Trophoblast cell (in vitro differentiated cells and primary cell): ENCODE measurements around the gene TAPT1.

Source experiments
- DNase-seq, 2 donors: peaks; one replicate each; pipeline ENCODE4 v3.0.0-alpha.2; 2016
- H2AFZ ChIP-seq: 2 replicates; pipeline ENCODE4 v1.6.1; 2013; ENCODE audit warnings: low read length, moderate library complexity, mild to moderate bottlenecking; ENCODE audit not compliant: insufficient read depth, poor library complexity
- H2AK5ac ChIP-seq: 2 replicates; pipeline ENCODE4 v1.6.1; 2013; ENCODE audit warnings: mild to moderate bottlenecking, low read length
- H2BK120ac ChIP-seq: 2 replicates; pipeline ENCODE4 v1.6.1; 2013; ENCODE audit warnings: low read length, mild to moderate bottlenecking, moderate library complexity; ENCODE audit not compliant: insufficient read depth, poor library complexity
- H2BK12ac ChIP-seq: 2 replicates; pipeline ENCODE4 v1.6.1; 2013; ENCODE audit warnings: mild to moderate bottlenecking, low read length, moderate library complexity
- H2BK5ac ChIP-seq: 2 replicates; pipeline ENCODE4 v1.6.1; 2013; ENCODE audit warnings: low read length, low read depth, moderate library complexity, mild to moderate bottlenecking; ENCODE audit not compliant: poor library complexity
- H3K14ac ChIP-seq: 2 replicates; pipeline ENCODE4 v1.6.1; 2013; ENCODE audit warnings: mild to moderate bottlenecking, low read length
- H3K18ac ChIP-seq: 2 replicates; pipeline ENCODE4 v1.6.1; 2013; ENCODE audit warnings: mild to moderate bottlenecking, low read length
- H3K23ac ChIP-seq: 2 replicates; pipeline ENCODE4 v1.6.1; 2013; ENCODE audit warnings: low read length
- H3K27ac ChIP-seq: 2 replicates; pipeline ENCODE4 v1.5.1; 2013; ENCODE audit warnings: low read depth, mild to moderate bottlenecking, inconsistent platforms, low read length, moderate library complexity
- H3K27me3 ChIP-seq: 2 replicates; pipeline ENCODE4 v1.6.1; 2013; ENCODE audit warnings: inconsistent platforms, mild to moderate bottlenecking, low read length, moderate library complexity; ENCODE audit not compliant: insufficient read depth
- H3K36me3 ChIP-seq, 2 experiments: 1 replicate in 1 of 2; 2 replicates in 1 of 2; pipeline ENCODE4 v1.6.1; 2013; ENCODE audit warnings: low read length in 2 of 2, mild to moderate bottlenecking in 2 of 2, moderate library complexity in 1 of 2; ENCODE audit not compliant: insufficient read depth in 2 of 2, control insufficient read depth in 1 of 2
- H3K4ac ChIP-seq: 2 replicates; pipeline ENCODE4 v1.6.1; 2013; ENCODE audit warnings: low read depth, mild to moderate bottlenecking, low read length, moderate library complexity
- H3K4me1 ChIP-seq, 2 experiments: 1 replicate in 1 of 2; 2 replicates in 1 of 2; pipeline ENCODE4 v1.6.1; 2013; ENCODE audit warnings: low read length in 2 of 2, mild to moderate bottlenecking in 2 of 2, moderate library complexity in 1 of 2; ENCODE audit not compliant: insufficient read depth in 2 of 2, control insufficient read depth in 1 of 2
- H3K4me2 ChIP-seq: 2 replicates; pipeline ENCODE4 v1.6.1; 2013; ENCODE audit warnings: inconsistent platforms, mild to moderate bottlenecking, low read length, moderate library complexity
- H3K4me3 ChIP-seq: 2 replicates; pipeline ENCODE4 v1.5.1; 2013; ENCODE audit warnings: mild to moderate bottlenecking, low read depth, low read length, inconsistent platforms
- H3K79me1 ChIP-seq: one replicate; pipeline ENCODE4 v1.6.1; 2013; ENCODE audit warnings: low read length
- H3K79me2 ChIP-seq: 2 replicates; pipeline ENCODE4 v1.6.1; 2013; ENCODE audit warnings: low read length, mild to moderate bottlenecking; ENCODE audit not compliant: control insufficient read depth, insufficient read depth, poor library complexity
- H3K9ac ChIP-seq: 2 replicates; pipeline ENCODE4 v1.6.1; 2013; ENCODE audit warnings: mild to moderate bottlenecking, low read length
- H3K9me3 ChIP-seq: 2 replicates; pipeline ENCODE4 v1.6.1; 2013; ENCODE audit warnings: low read depth, mild to moderate bottlenecking, control low read depth, inconsistent platforms, low read length; ENCODE audit not compliant: insufficient read depth
- H4K12ac ChIP-seq: 2 replicates; pipeline ENCODE4 v1.6.1; 2013; ENCODE audit warnings: low read depth, mild to moderate bottlenecking, low read length, moderate library complexity
- H4K8ac ChIP-seq: 2 replicates; pipeline ENCODE4 v1.6.1; 2013; ENCODE audit warnings: low read depth, mild to moderate bottlenecking, low read length, moderate library complexity
- H4K91ac ChIP-seq: one replicate; pipeline ENCODE4 v1.6.1; 2013; ENCODE audit warnings: low read depth, mild to moderate bottlenecking, low read length, moderate library complexity
- WGBS: extraction: QIAGEN DNeasy Blood & Tissue Kit; methylation state at CpG from one replicate; pipeline ENCODE4 v1.1.7; 2013; ENCODE audit warnings: missing lambda C conversion rate; ENCODE audit not compliant: insufficient read length, insufficient coverage; ENCODE audit errors: extremely low coverage; 5-methylcytosine and 5-hydroxymethylcytosine counted together

The TAPT1 gene

GRCh38 chr4:16168144-16168543 lies 58.1 kb downstream of the TAPT1 start:
- Histone ChIP-seq H3K27me3 (no peaks in the 10 kb centered on the region), H4K12ac (no peak overlapping the region), H2BK120ac (no peak overlapping the region), H2AFZ (no peak overlapping the region), H2BK5ac (no peak overlapping the region), H4K91ac (no peak overlapping the region), H3K18ac (no peak overlapping the region), H3K14ac (no peak overlapping the region), H3K4me1 (no peaks in the 10 kb centered on the region), H3K9me3 (no peaks in the 10 kb centered on the region), H3K23ac (no peak overlapping the region), H3K4me3 (no peak overlapping the region), H2BK12ac (no peak overlapping the region), H3K9ac (no peak overlapping the region), H2AK5ac (no peak overlapping the region), H3K79me2 (no peaks in the 10 kb centered on the region), H3K4ac (no peak overlapping the region), H4K8ac (no peak overlapping the region), H3K27ac (no peak overlapping the region), H3K79me1 (no peaks in the 10 kb centered on the region), H3K36me3 (peaks cover 10 to 13% of the 10 kb centered on the region in 2 experiments), H3K4me2 (no peak overlapping the region)
- DNase-seq = no peak
- WGBS = no CpG with 5 or more reads among the region's 8 CpGs

GRCh38 chr4:16165931-16166330 lies 60.3 kb downstream of the TAPT1 start:
- no peak overlapping the region for H3K4ac ChIP-seq
- no peak overlapping the region for H3K9ac ChIP-seq
- H4K12ac ChIP-seq = no peak overlapping the region
- DNase-seq = no peak
- no peaks in the 10 kb centered on the region for H3K4me1 ChIP-seq
- H2AK5ac ChIP-seq = no peak overlapping the region
- no peaks in the 10 kb centered on the region for H3K27me3 ChIP-seq
- peaks cover 12 to 13% of the 10 kb centered on the region in 2 experiments for H3K36me3 ChIP-seq
- H3K9me3 ChIP-seq = no peaks in the 10 kb centered on the region
- no peak overlapping the region for H4K8ac ChIP-seq
- no peak overlapping the region for H3K4me2 ChIP-seq
- no peak overlapping the region for H4K91ac ChIP-seq
- no peaks in the 10 kb centered on the region for H3K79me2 ChIP-seq
- H3K79me1 ChIP-seq = no peaks in the 10 kb centered on the region
- H2AFZ ChIP-seq = no peak overlapping the region
- no peak overlapping the region for H3K18ac ChIP-seq
- H2BK12ac ChIP-seq = no peak overlapping the region
- H3K14ac ChIP-seq = no peak overlapping the region
- H2BK5ac ChIP-seq = no peak overlapping the region
- no peak overlapping the region for H3K4me3 ChIP-seq
- H3K23ac ChIP-seq = no peak overlapping the region
- H2BK120ac ChIP-seq = no peak overlapping the region
- H3K27ac ChIP-seq = no peak overlapping the region
- WGBS = no CpG with 5 or more reads among the region's 7 CpGs

GRCh38 chr4:16162891-16163290 lies 63.4 kb downstream of the TAPT1 start:
- Histone ChIP-seq H3K18ac (no peak overlapping the region), H3K23ac (no peak overlapping the region), H2AFZ (no peak overlapping the region), H3K4ac (no peak overlapping the region), H3K4me2 (no peak overlapping the region), H3K79me1 (no peaks in the 10 kb centered on the region), H3K14ac (no peak overlapping the region), H3K4me3 (no peak overlapping the region), H3K36me3 (peaks cover 11 to 14% of the 10 kb centered on the region in 2 experiments), H3K27me3 (no peaks in the 10 kb centered on the region), H3K9me3 (no peaks in the 10 kb centered on the region), H4K91ac (no peak overlapping the region), H2BK120ac (no peak overlapping the region), H2BK12ac (no peak overlapping the region), H2BK5ac (no peak overlapping the region), H4K8ac (no peak overlapping the region), H4K12ac (no peak overlapping the region), H3K4me1 (peaks cover 0 to 4% of the 10 kb centered on the region in 2 experiments), H3K79me2 (no peaks in the 10 kb centered on the region), H3K9ac (no peak overlapping the region), H3K27ac (no peak overlapping the region), H2AK5ac (no peak overlapping the region)
- WGBS = no CpG with 5 or more reads among the region's 4 CpGs
- DNase-seq = no peak

GRCh38 chr4:16161851-16162408 lies 64.3 kb downstream of the TAPT1 start:
- Histone ChIP-seq H3K23ac (no peak overlapping the region), H3K36me3 (peaks cover 11 to 12% of the 10 kb centered on the region in 2 experiments), H2BK120ac (no peak overlapping the region), H3K18ac (no peak overlapping the region), H3K27me3 (no peaks in the 10 kb centered on the region), H4K8ac (no peak overlapping the region), H2BK5ac (no peak overlapping the region), H3K79me1 (no peaks in the 10 kb centered on the region), H3K4ac (no peak overlapping the region), H3K4me1 (peaks cover 4 to 8% of the 10 kb centered on the region in 2 experiments), H3K14ac (no peak overlapping the region), H3K9me3 (no peaks in the 10 kb centered on the region), H4K12ac (no peak overlapping the region), H2BK12ac (no peak overlapping the region), H3K9ac (no peak overlapping the region), H3K79me2 (no peaks in the 10 kb centered on the region), H4K91ac (no peak overlapping the region), H3K4me2 (no peak overlapping the region), H3K27ac (no peak overlapping the region), H2AK5ac (no peak overlapping the region), H2AFZ (no peak overlapping the region), H3K4me3 (no peak overlapping the region)
- DNase-seq = no peak
- 100% methylated on average over 1 of the region's 6 CpGs for WGBS
